HG03175 (cell line): Measurements from ENCODE around the gene RAB44.

ENCODE experiments used
- ATAC-seq: cut with Tn5 transposase; IDR thresholded peaks from one replicate; pipeline ENCODE4 v1.9.1; 2021; ENCODE audit warnings: mild to moderate bottlenecking, moderate library complexity; ENCODE audit not compliant: unreplicated experiment

RAB44 gene

DNA sequence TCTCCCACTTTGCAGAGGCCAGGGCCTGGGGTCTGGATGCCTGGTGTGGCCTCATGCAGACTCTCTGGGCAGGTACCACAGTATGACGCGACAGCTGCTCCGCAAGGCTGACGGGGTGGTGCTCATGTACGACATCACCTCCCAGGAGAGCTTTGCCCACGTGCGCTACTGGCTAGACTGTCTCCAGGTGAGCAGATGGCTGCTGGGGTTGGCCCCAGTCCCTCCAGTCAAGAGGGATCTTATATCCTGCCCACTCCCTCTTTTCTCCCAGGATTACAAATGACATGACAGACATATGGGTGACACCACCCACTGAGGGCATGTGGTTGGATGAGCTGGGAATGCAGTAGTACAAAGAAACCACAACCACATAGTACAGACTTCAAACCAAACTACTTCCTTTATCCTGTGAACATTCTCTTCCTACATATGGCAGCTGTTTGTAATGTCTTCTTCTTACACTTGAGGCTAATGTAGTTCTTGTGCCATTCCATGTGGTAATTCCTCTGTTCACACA lies 29.9 kb downstream of the RAB44 start:
- no peak for ATAC-seq

- no peak for ATAC-seq
Observed at GRCh38 chr6:36728289-36729160, 30.9 kb downstream of the RAB44 start.

DNA sequence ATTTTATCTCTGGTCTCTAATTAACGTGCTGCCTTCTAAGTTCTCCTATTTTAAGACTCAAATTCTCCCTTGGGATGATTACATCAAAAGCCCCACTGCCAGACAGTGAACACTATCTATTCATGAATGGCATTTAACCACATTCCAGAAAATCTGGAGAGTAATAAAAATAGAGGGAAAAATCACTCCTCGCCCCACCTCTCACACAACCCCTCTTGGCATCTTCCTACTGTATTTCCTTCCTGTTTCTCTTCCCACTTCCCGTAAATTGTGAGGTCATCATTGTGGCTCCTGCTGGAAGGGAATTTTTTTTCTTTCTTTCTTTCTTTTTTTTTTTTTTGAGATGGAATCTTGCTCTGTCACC lies 31.5 kb downstream of the RAB44 start:
- ATAC-seq = no peak

DNA sequence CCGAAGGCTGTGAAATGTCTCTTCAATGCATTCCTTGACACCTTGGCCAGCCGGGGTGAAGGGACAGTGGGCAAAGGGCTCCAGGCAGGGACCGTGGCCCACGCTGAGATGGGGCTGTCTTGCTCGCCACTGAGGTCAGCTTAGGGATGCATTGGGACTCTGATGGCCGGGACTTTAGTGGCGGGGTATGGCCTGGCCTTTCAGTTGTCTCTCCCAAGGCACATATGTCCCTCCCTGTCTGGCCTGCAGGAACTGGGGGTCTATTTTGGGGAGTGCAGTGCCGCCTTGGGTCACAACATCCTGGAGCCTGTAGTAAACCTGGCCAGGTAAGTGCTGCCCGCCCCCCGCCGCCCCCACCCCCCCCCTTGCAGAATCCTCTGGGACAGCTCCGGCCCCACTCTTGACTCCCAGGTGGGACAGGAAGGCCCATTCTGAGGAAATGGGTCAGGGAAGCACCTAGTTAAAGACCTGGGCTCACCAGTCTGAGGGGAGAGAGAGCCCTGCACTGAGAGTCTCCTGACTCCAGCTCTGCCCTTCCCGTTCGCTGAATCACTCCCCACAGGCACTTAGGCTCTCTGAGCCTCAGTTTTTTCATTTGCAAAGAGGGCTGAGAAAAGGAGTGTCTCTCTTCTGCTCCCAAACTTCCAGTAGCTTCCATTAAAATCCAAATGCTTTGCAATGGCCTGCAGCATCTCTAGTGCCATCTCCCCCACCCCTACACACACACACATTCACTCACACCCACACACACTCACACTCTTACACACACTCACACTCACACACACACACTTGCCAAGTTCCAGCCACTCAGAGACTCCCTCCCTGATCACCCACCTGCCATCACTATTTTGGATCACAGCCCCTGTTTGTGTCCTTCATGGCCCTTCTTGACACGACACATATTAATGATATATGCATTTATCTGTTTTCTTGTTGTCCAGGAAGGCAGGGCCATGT lies 33.1 kb downstream of the RAB44 start:
- no peak for ATAC-seq

GRCh38 chr6:36731622-36732310 lies 34.1 kb downstream of the RAB44 start:
- no peak for ATAC-seq

- ATAC-seq = no peak
Observed at GRCh38 chr6:36733300-36733699, 35.7 kb downstream of the RAB44 start.

DNA sequence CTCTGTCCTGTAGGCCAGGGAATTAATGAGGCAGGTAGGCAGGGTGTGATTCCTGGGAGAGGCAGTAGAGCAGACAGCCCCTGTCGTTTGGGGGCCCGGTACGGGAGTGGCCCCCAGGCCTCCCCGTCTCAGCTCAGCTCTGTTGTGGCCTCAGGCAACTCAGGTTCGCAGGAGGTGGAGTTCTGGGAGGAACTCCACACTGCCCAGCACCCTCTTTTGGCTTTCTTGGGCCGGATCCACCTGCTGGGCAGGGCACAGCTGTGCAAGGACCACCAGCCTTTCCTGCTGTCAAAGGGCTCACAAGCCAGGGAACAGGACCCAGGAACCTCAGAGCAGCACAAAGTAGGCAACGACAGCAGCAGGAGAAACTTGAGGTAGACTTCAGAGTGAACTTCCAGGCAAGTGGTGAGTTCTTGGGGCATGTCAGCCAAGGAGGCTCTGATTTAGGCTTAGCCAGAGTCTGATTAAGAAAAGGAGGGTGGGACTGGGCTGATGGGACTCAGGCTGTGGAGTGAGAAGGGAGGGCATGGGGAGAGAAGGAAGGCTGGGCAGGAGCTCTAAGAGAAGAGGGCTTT lies 36.9 kb downstream of the RAB44 start:
- no peak for ATAC-seq

GRCh38 chr6:36735110-36736071 lies 37.8 kb downstream of the RAB44 start:
- ATAC-seq = no peak

DNA sequence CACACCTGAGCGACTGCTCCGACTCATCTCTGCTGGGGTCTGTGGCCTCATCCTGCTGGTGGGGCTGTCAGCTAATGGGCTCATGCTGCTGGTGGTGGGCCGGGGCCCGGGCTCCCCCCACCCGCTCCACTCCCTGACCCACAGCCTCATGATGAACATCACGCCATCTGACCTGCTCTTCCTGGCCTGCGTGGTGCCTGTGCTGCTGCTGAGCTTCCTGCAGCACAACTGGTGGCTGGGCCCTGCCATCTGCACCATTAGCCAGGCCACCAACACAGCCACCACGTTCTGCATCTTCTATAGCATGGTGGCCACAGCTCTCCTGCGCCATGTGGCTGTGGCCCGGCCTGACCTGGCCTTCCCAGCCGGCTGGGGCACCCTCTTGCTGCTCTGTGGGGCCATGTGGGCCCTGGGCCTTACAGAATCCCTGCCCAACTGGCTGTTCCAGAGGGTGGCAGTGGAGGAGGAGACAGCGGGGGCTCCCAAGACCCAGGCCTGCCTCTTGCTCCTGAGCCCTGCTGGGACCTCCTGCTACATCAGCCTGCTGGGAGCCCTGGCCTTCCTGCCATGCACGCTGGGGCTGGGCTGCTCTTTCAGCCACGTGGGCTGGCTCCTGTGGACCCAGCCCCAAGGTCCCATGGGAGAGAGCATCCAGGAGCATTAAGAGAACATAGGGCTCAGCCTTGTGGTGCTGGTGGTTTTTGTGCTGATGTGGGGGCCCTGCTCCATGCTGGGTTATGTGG lies 39.6 kb downstream of the RAB44 start:
- ATAC-seq = no peak

GRCh38 chr6:36738108-36738507 lies 40.5 kb downstream of the RAB44 start:
- no peak for ATAC-seq

DNA sequence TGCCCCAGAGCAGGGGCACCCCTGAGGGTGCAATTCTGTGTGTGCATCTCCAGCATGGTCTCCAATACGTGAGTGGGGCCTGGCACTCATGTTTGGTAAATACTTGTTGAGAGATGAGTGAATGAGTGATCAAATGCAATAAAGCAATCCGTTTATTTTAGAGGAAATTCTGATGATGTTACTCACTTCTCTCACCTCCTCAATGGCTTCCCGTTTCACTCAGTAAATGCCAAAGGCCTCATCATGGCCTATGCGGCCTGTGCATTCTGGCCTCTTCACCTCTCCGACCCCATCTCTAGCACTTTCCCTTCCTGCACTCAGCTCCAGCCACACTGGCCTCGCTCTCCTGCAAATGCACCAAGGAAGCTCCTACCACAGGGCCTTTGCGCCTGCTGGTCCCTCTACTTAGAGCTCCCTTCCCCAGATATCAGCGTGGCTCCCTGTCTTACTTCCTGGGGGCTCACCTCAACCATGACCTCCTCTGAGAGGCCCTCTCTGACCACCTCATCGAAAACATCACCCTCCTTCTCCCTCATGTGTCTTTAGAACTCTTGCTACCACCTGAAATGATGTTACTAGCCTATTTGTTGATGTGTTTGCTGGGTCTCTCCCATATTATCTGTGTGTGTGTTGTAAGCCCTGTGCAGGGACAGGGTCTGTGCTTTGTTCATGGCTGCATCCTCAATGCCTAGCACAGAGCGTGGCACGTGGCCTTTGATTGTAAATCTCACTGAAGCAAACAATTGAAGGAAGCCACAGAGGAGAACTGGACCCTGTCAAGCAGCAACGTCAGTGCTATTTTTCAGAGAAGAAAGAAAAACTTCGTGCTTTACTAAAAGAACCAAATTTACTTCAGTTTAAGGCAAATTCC lies 42.6 kb downstream of the RAB44 start:
- ATAC-seq = no peak

DNA sequence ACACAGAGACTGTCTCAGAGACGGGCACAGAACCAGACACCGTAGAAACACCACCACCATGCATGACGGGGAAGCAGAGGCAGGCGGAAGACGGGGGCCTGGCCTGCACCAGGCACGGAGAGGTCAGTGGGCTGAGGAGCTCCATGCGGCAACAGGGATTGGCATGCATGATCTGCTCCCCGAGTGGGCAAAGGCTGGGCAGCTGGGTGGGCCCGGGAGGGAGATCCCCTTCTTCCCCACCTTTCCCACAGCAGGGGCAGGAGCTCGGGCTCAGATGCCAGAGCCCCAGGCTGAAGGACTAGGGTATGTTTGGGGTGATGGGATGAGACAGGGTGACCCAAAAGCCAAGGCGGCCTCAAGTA lies 43.2 kb downstream of the RAB44 start:
- ATAC-seq = no peak

- ATAC-seq = no peak
Observed at GRCh38 chr6:36742146-36742545, 44.5 kb downstream of the RAB44 start.

GRCh38 chr6:36743032-36743431 lies 45.4 kb downstream of the RAB44 start:
- ATAC-seq = no peak

DNA sequence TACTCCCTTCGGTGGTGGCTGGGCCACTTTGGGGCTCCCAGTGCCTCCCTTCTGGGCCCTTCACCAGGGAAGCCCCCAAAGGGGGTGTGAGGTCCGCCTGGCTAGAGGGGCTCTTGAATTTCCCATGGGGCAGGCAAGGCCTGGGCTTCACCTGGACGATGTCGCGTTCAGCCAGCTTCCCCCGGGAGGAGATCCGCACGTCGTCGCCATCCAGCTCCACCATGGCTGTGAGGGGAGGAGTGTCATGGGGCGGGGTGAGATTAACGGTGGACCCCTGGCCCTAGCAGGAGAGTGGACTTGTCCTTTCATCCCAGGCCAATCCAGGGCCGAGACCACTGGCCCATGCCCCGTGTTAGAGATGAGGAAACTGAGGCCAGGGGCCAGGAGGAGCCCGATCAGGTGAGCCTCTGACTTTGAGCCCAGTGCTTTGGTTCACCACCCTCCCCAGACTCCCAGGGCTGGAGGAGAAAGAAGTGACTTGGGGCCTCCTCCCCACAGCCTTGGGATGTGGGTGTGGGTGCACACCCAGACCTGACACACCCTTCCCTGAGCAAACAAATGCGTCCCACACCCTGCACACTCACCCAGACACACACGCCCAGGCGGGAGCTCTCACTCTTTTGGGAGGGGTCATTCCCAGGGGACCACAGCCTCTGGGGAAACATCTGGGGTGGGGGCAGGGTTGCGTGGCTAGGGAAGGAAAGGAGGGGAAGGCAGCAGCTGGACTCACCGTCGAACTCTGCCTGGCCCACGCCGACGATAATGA lies 46.1 kb downstream of the RAB44 start:
- ATAC-seq = no peak

- no peak for ATAC-seq
Observed at GRCh38 chr6:36744304-36744673, 46.7 kb downstream of the RAB44 start.

DNA sequence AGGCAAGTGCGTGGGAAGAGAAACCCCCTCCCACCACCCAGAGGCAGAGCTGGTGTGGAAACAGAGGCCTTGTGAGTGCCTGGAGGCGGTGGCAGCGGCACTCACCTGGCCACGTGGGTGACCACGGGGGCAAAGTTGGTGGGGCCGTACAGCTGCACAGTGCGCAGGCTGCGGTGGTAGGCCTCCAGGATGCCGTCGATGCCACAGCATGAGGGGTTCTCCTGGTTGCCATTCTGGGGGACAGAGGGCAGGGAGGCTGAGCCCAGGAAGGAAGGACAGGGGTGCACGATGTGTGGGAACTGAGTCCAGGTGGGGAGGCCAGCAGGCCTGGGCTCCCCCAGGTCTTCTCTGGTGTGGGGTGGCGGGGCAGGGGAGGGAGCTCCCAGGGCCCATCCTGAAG lies 47.7 kb downstream of the RAB44 start:
- no peak for ATAC-seq
